Right lobe of liver (tissue), 6 donors: ENCODE results near the gene HORMAD1. TPM values are rescaled to one million over a fixed set of nuclear protein-coding genes. Genes with fewer than 3 reads are reported as not detected.
A peak's percentile ranks its signal among the peaks of the same experiment; 100 is the strongest.

ENCODE experiments used
- ATAC-seq, 4 donors: fragments of 200-7000 bp; cut with Tn5 transposase; one replicate each; pipeline ENCODE4 v1.9.1; 2020; ENCODE audit warnings: mild to moderate bottlenecking in 4 of 4, moderate library complexity in 4 of 4
- DNase-seq, 3 donors: peaks; one replicate each; pipeline ENCODE4 v3.0.0-alpha.2; 2020
- H3K27ac ChIP-seq, 3 donors: fragments of 200-600 bp; one replicate each; pipeline ENCODE4 v1.8.0; 2022
- H3K27me3 ChIP-seq, 2 donors: fragments of 200-600 bp; one replicate each; pipeline ENCODE4 v1.8.0; 2022
- H3K36me3 ChIP-seq, 4 donors: fragments of 200-600 bp; sonication (generic) in 1 of 4; one replicate each; pipeline versions ENCODE4 v1.5.1 to v1.8.0; 2017 to 2022; ENCODE audit warnings: control low read depth in 1 of 4
- H3K4me1 ChIP-seq, 4 donors: fragments of 200-600 bp; sonication (generic) in 1 of 4; one replicate each; pipeline versions ENCODE4 v1.5.1 to v1.8.0; 2017 to 2022; ENCODE audit warnings: control low read depth in 1 of 4
- H3K4me3 ChIP-seq, 3 donors: fragments of 200-600 bp; one replicate each; pipeline ENCODE4 v1.8.0; 2022
- H3K9me3 ChIP-seq, 4 donors: fragments of 200-600 bp; sonication (generic) in 1 of 4; one replicate each; pipeline versions ENCODE4 v1.5.1 to v1.8.0; 2017 to 2022; ENCODE audit warnings: control low read depth in 1 of 4
- CTCF ChIP-seq, 4 donors: fragments of 200-600 bp in 3 of 4; fragments of 450-650 bp in 1 of 4; IDR thresholded peaks; one replicate each; pipeline versions ENCODE4 v1.5.1 to v1.8.0; 2016 to 2022; ENCODE audit warnings: antibody characterized with exemption in 4 of 4, mild to moderate bottlenecking in 2 of 4
- POLR2A ChIP-seq: fragments of 450-650 bp; IDR thresholded peaks from one replicate; pipeline ENCODE4 v1.6.1; 2017; ENCODE audit warnings: antibody characterized with exemption, mild to moderate bottlenecking
- WGBS: methylation state at CpG from one replicate; pipeline ENCODE4 v1.1.6; 2018; ENCODE audit warnings: low coverage, low lambda C conversion rate; ENCODE audit not compliant: insufficient coverage; ENCODE audit errors: missing lambda C conversion rate; 5-methylcytosine and 5-hydroxymethylcytosine counted together
- intact Hi-C, 2 donors: fragments of 100-400 bp; cut with DNase I; formaldehyde crosslinking; loops; one replicate each; pipeline versions ENCODE4 v1.11.2 to v1.14.1; 2022
- total RNA-seq, 6 experiments: library from RNA; depleted of rRNA in 2 of 6; stranded (reverse); fragments of >200 nt in 2 of 6; fragmentation: NEBNext Ultra II Directional in 3 of 6; extraction: Animal tissue kit (Norgen Biotek cat#: 25700) in 3 of 6; gene quantifications; one replicate each; pipeline versions ENCODE4 v1.1.0 to v1.2.4, GENCODE V29; 2016 to 2023
- donor health status: DM: no; HTN: yes; CAD: no.
- donor health status: DM: no; HTN: no; CAD: no.
- donor health status: DM: no; HTN: no; CAD: no.
- donor health status: DM: no; HTN: yes; CAD: no.
- donor health status: DM: no; HTN: yes; CAD: no.

HORMAD1 gene
- total RNA-seq, 6 experiments from 2014 or later = 0.22 to 0.47 (median 0.25) TPM; not detected in 3

- peaks cover 0 to 16% (median 1%) of the 10 kb centered on the region in 4 donors for H3K4me1 ChIP-seq
These were observed 24.5 kb downstream of the HORMAD1 start for GRCh38 chr1:150696162-150696561.

DNA sequence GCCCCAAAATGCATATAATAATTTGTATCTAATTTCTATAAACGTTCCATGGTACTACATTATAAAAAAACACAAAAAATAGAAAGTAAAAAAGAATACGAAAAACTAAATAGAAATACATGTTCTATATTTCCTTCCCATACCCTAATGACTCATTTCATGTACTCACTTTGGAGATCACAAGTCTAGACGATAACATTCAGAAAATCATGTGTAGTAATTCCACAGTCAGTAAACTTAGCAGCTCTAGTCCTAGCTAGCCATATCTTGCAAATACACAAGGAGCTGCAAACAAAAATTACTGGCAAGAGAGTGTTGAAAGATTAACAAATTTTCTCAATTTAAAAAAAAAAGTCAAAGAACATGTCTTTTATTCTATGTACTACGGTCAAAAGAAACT lies 25.1 kb downstream of the HORMAD1 start:
- Histone ChIP-seq H3K4me3 (no peak overlapping the region), H3K27me3 (no peaks in the 10 kb centered on the region), H3K9me3 (no peaks in the 10 kb centered on the region), H3K36me3 (peaks cover 0 to 32% (median 12%) of the 10 kb centered on the region in 4 donors), H3K27ac (no peak overlapping the region), H3K4me1 (peaks cover 0 to 16% (median 1%) of the 10 kb centered on the region in 4 donors)
- DNase-seq (no peak), ATAC-seq (no peak)
- no peak for TF ChIP-seq CTCF (IDR thresholded peaks at IDR 0.05)
- TF ChIP-seq POLR2A = no peak
- 82% methylated on average over 4 of the region's 4 CpGs for WGBS
- intact Hi-C loops = no loop called here

More at GRCh38 chr1:150696162-150696561, 24.5 kb downstream of the HORMAD1 start:
- Histone ChIP-seq H3K4me3 (peak overlapping the region; percentile 63 to 70 (median 67)), H3K36me3 (peaks cover 0 to 30% (median 12%) of the 10 kb centered on the region in 4 donors), H3K27ac (no peak overlapping the region), H3K27me3 (no peaks in the 10 kb centered on the region), H3K9me3 (no peaks in the 10 kb centered on the region)
- TF ChIP-seq POLR2A (no peak), CTCF (IDR thresholded peaks at IDR 0.05) (no peak)
- no peak for ATAC-seq
- WGBS = 2% methylated on average over 1 of the region's 1 CpG
- intact Hi-C loops = no loop called here
- no peak for DNase-seq

- 85% methylated on average over 3 of the region's 3 CpGs for WGBS
- H3K27ac ChIP-seq = no peak overlapping the region
- DNase-seq = no peak
- TF ChIP-seq CTCF (IDR thresholded peaks at IDR 0.05) = no peak
- no peak for TF ChIP-seq POLR2A
- H3K36me3 ChIP-seq = peaks cover 0 to 38% (median 12%) of the 10 kb centered on the region in 4 donors
- peaks cover 0 to 17% (median 1%) of the 10 kb centered on the region in 4 donors for H3K4me1 ChIP-seq
- intact Hi-C loops = no loop called here
- H3K27me3 ChIP-seq = no peaks in the 10 kb centered on the region
- no peaks in the 10 kb centered on the region for H3K9me3 ChIP-seq
- no peak overlapping the region for H3K4me3 ChIP-seq
- ATAC-seq = no peak
These were observed 28.0 kb downstream of the HORMAD1 start for GRCh38 chr1:150692720-150693119.

DNA sequence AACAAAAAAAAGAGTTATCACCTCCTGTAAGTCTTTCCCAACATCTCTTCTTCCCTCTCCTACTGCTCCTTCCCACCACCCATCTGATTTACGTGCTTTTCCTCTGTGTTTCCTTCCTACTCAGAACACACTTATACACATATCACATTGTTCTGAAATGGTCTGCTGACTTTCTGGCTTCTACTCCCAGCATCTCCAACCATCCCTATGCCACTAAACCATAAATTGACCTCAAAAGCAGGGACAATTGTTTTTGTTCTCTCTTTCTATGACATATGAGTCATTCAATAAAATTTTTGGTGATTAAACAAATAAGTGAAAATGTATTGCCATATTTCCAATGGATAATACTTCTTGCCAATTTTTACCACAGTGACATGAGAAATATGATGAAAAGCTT lies 31.9 kb downstream of the HORMAD1 start:
- H3K4me3 ChIP-seq = no peak overlapping the region
- no peaks in the 10 kb centered on the region for H3K27me3 ChIP-seq
- 71% methylated on average over 1 of the region's 1 CpG for WGBS
- no peak for DNase-seq
- no peaks in the 10 kb centered on the region for H3K9me3 ChIP-seq
- no peak for TF ChIP-seq POLR2A
- TF ChIP-seq CTCF (IDR thresholded peaks at IDR 0.05) = no peak
- H3K27ac ChIP-seq = no peak overlapping the region
- ATAC-seq = no peak
- intact Hi-C loops = no loop called here
- H3K36me3 ChIP-seq = peaks cover 0 to 33% (median 13%) of the 10 kb centered on the region in 4 donors
- H3K4me1 ChIP-seq = peaks cover 0 to 4% (median 0%) of the 10 kb centered on the region in 4 donors

GRCh38 chr1:150686275-150686674 lies 34.4 kb downstream of the HORMAD1 start:
- Histone ChIP-seq H3K27ac (no peak overlapping the region), H3K9me3 (no peaks in the 10 kb centered on the region), H3K27me3 (no peaks in the 10 kb centered on the region), H3K36me3 (peaks cover 0 to 18% (median 6%) of the 10 kb centered on the region in 4 donors), H3K4me1 (peaks cover 0 to 4% (median 0%) of the 10 kb centered on the region in 4 donors), H3K4me3 (no peak overlapping the region)
- ATAC-seq = no peak
- WGBS = 100% methylated on average over 2 of the region's 3 CpGs
- intact Hi-C loops = no loop called here
- no peak for TF ChIP-seq POLR2A
- TF ChIP-seq CTCF (IDR thresholded peaks at IDR 0.05) = no peak
- no peak for DNase-seq
